IMR-90 (cell line): ENCODE measurements around the gene POMT1. TPM values are rescaled to one million over a fixed set of nuclear protein-coding genes. Genes with fewer than 3 reads are reported as not detected.

Experiments
- ATAC-seq: fragments of 200-7000 bp; cut with Tn5 transposase; 2 replicates; pipeline ENCODE4 v1.9.1; 2020; ENCODE audit warnings: low read depth, mild to moderate bottlenecking, moderate library complexity
- BruUV-seq: library from RNA; stranded (reverse); fragments of 400-500 nt; replicated peaks from 2 replicates; lab custom pipeline; 2021; lab: Mats Ljungman, UMichigan
- CTCF ChIA-PET: fragments of 300-600 bp; formaldehyde crosslinking; extraction: SDS; loops from one replicate; lab custom pipeline; 2021; ENCODE audit warnings: antibody characterized with exemption; lab: Yijun Ruan, JAX
- POLR2A ChIA-PET: fragments of 300-600 bp; sonication (Branson Sonifier 250); formaldehyde crosslinking; loops from one replicate; lab custom pipeline; 2022; ENCODE audit warnings: antibody characterized with exemption; ENCODE audit not compliant: unreplicated experiment; lab: Charles Lee
- DNase-seq: peaks from one replicate; pipeline ENCODE4 v3.0.0; 2013
- H2AFZ ChIP-seq: replicated peaks from 2 replicates; pipeline ENCODE3; 2013; ENCODE audit warnings: low read length, mild to moderate bottlenecking; ENCODE audit not compliant: poor library complexity
- H2AK5ac ChIP-seq: 2 replicates; pipeline ENCODE4 v1.6.1; 2013; ENCODE audit warnings: low read depth, low read length, inconsistent platforms
- H2AK9ac ChIP-seq: replicated peaks from 2 replicates; pipeline ENCODE3; 2013; ENCODE audit warnings: mild to moderate bottlenecking, low read depth, low read length, moderate library complexity; ENCODE audit not compliant: poor library complexity
- H2BK120ac ChIP-seq: 2 replicates; pipeline ENCODE4 v1.6.1; 2013; ENCODE audit warnings: low read depth, low read length, inconsistent platforms
- H2BK15ac ChIP-seq: 3 replicates; pipeline ENCODE4 v1.6.1; 2013; ENCODE audit warnings: low read depth, low read length, inconsistent platforms
- H2BK20ac ChIP-seq: 2 replicates; pipeline ENCODE4 v1.6.1; 2013; ENCODE audit warnings: low read depth, mild to moderate bottlenecking, inconsistent platforms, low read length, moderate library complexity
- H2BK5ac ChIP-seq: 2 replicates; pipeline ENCODE4 v1.6.1; 2013; ENCODE audit warnings: mild to moderate bottlenecking, low read depth, low read length, inconsistent platforms; ENCODE audit not compliant: poor library complexity, severe bottlenecking
- H3K14ac ChIP-seq: replicated peaks from 2 replicates; pipeline ENCODE4 v1.6.1; 2013; ENCODE audit warnings: low read depth, low read length, inconsistent platforms
- H3K18ac ChIP-seq: 2 replicates; pipeline ENCODE4 v1.6.1; 2013; ENCODE audit warnings: low read depth, low read length, control low read depth
- H3K23ac ChIP-seq: 2 replicates; pipeline ENCODE4 v1.6.1; 2013; ENCODE audit warnings: low read depth, low read length, inconsistent platforms
- H3K27ac ChIP-seq: 2 replicates; pipeline ENCODE4 v1.5.1; 2013; ENCODE audit warnings: mild to moderate bottlenecking, control low read depth, low read length; ENCODE audit not compliant: insufficient read depth
- H3K27me3 ChIP-seq: 2 replicates; pipeline ENCODE4 v1.6.1; 2013; ENCODE audit warnings: low read length; ENCODE audit not compliant: control insufficient read depth, insufficient read depth
- H3K36me3 ChIP-seq: 2 replicates; pipeline ENCODE4 v1.6.1; 2013; ENCODE audit warnings: low read length, mixed read lengths; ENCODE audit not compliant: control insufficient read depth, insufficient read depth
- H3K4ac ChIP-seq: 2 replicates; pipeline ENCODE4 v1.6.1; 2013; ENCODE audit warnings: low read depth, low read length, inconsistent platforms
- H3K4me1 ChIP-seq: 2 replicates; pipeline ENCODE4 v1.6.1; 2013; ENCODE audit warnings: low read length, mixed read lengths; ENCODE audit not compliant: control insufficient read depth, insufficient read depth
- H3K4me2 ChIP-seq: 2 replicates; pipeline ENCODE4 v1.6.1; 2013; ENCODE audit warnings: low read depth, mild to moderate bottlenecking, control low read depth, low read length, moderate library complexity
- H3K4me3 ChIP-seq: 2 replicates; pipeline ENCODE4 v1.5.1; 2013; ENCODE audit warnings: low read depth, mild to moderate bottlenecking, control low read depth, low read length, moderate library complexity; ENCODE audit not compliant: insufficient read depth
- H3K56ac ChIP-seq: 2 replicates; pipeline ENCODE4 v1.6.1; 2013; ENCODE audit warnings: low read length, inconsistent platforms; ENCODE audit not compliant: insufficient read depth; ENCODE audit errors: extremely low read depth
- H3K79me1 ChIP-seq, 2 experiments: 2 replicates each; pipeline ENCODE4 v1.6.1; 2013; ENCODE audit warnings: low read length in 2 of 2, inconsistent platforms in 1 of 2, low read depth in 1 of 2
- H3K9ac ChIP-seq: 2 replicates; pipeline ENCODE4 v1.6.1; 2013; ENCODE audit warnings: low read depth, low read length, control low read depth
- H3K9me1 ChIP-seq: 2 replicates; pipeline ENCODE4 v1.6.1; 2013; ENCODE audit warnings: low read length, inconsistent platforms; ENCODE audit not compliant: insufficient read depth
- H3K9me3 ChIP-seq: 2 replicates; pipeline ENCODE4 v1.6.1; 2013; ENCODE audit warnings: low read length; ENCODE audit not compliant: control insufficient read depth, insufficient read depth
- H4K20me1 ChIP-seq: 2 replicates; pipeline ENCODE4 v1.6.1; 2013; ENCODE audit warnings: low read length, inconsistent platforms; ENCODE audit not compliant: insufficient read depth
- H4K5ac ChIP-seq: 2 replicates; pipeline ENCODE4 v1.6.1; 2013; ENCODE audit warnings: mild to moderate bottlenecking, low read depth, low read length, control low read depth
- H4K8ac ChIP-seq, 2 experiments: 2 replicates each; pipeline ENCODE4 v1.6.1; 2013; ENCODE audit warnings: low read depth in 2 of 2, low read length in 2 of 2, control low read depth in 1 of 2, inconsistent platforms in 1 of 2
- H4K91ac ChIP-seq: 2 replicates; pipeline ENCODE4 v1.6.1; 2013; ENCODE audit warnings: low read depth, low read length, inconsistent platforms; ENCODE audit not compliant: insufficient read depth
- BHLHE40 ChIP-seq: fragments of 150-350 bp; IDR thresholded peaks from 2 replicates; pipeline ENCODE4 v1.6.1; 2016; ENCODE audit warnings: mild to moderate bottlenecking, low read depth, low read length
- WGBS, 2 experiments: methylation state at CpG; one replicate each; pipeline versions ENCODE4 v1.1.5 to v1.1.7; 2013; ENCODE audit warnings: missing lambda C conversion rate in 2 of 2; ENCODE audit not compliant: insufficient read length in 1 of 2; ENCODE audit errors: extremely low coverage in 2 of 2; 5-methylcytosine and 5-hydroxymethylcytosine counted together
- dilution Hi-C: fragments of 300-500 bp; cut with HindIII; formaldehyde crosslinking; loops from one replicate; pipeline ENCODE4 v1.14.3; 2018; ENCODE audit warnings: low sequenced_read_pairs; ENCODE audit not compliant: unreplicated experiment
- in situ Hi-C: fragments of 300-500 bp; cut with MboI; formaldehyde crosslinking; loops from 3 replicates; pipeline ENCODE4 v1.14.3; 2019; ENCODE audit warnings: low sequenced_read_pairs, inconsistent platforms, mixed read lengths
- intact Hi-C: fragments of 100-400 bp; cut with micrococcal nuclease; formaldehyde crosslinking; loops from 2 replicates; pipeline ENCODE4 v1.10.0; 2022
- polyA plus RNA-seq, 3 experiments: library from polyadenylated mRNA; depleted of rRNA; stranded (reverse); fragments of >200 nt; gene quantifications; 2 replicates each; pipeline ENCODE4 v1.2.3, GENCODE V29; 2012; ENCODE audit warnings: low replicate concordance in 1 of 3
- total RNA-seq: library from RNA; depleted of rRNA; stranded (reverse); fragments of >200 nt; gene quantifications from 2 replicates; pipeline ENCODE4 v1.2.3, GENCODE V29; 2012

The POMT1 gene
- total and polyA plus RNA-seq, 2 of the 4 experiments (the other 2 are of a cell fraction) = 24.2 to 36.5 TPM

GRCh38 chr9:131485206-131485605, 17.5 kb upstream of the POMT1 start:
- TF ChIP-seq BHLHE40 = no peak
- Histone ChIP-seq H3K27me3 (no peaks in the 10 kb centered on the region), H4K5ac (no peak overlapping the region), H3K9ac (no peak overlapping the region), H4K8ac (no peak overlapping the region), H3K4me3 (no peak overlapping the region), H2BK20ac (no peak overlapping the region), H3K23ac (no peak overlapping the region), H3K14ac (no peak overlapping the region), H2BK15ac (no peak overlapping the region), H2AFZ (no peak overlapping the region), H3K9me1 (no peaks in the 10 kb centered on the region), H3K18ac (no peak overlapping the region), H3K4ac (no peak overlapping the region), H2BK120ac (no peak overlapping the region), H3K27ac (no peak overlapping the region), H3K4me2 (no peak overlapping the region), H3K4me1 (no peaks in the 10 kb centered on the region), H3K9me3 (no peaks in the 10 kb centered on the region), H2AK5ac (no peak overlapping the region), H3K79me1 (peaks cover 32 to 56% of the 10 kb centered on the region in 2 experiments), H3K56ac (no peak overlapping the region), H4K20me1 (peaks cover 15% of the 10 kb centered on the region), H3K36me3 (peaks cover 90% of the 10 kb centered on the region), H4K91ac (no peak overlapping the region), H2BK5ac (no peak overlapping the region), H2AK9ac (no peak overlapping the region)
- intact Hi-C loops = no loop called here
- ChIA-PET CTCF (no interaction called here), POLR2A (no interaction called here)
- ATAC-seq (no peak), DNase-seq (no peak)
- dilution Hi-C loops = no loop called here
- BruUV-seq = no TSS peak
- WGBS, 2 experiments = 96% methylated on average over 8 of the region's 12 CpGs; no CpG with 5 or more reads in 1 of the 2 experiments
- in situ Hi-C loops = no loop called here
